Fibroblast of lung (primary cell): ENCODE results near the gene GUCY1A2.

Experiments
- CTCF ChIP-seq, 2 donors: IDR thresholded peaks in 1 of 2; conservative IDR thresholded peaks in 1 of 2; 1 replicate in 1 of 2; 2 replicates in 1 of 2; pipeline ENCODE4 v1.5.1; 2011 to 2012; ENCODE audit warnings: low read length in 2 of 2, control low read depth in 1 of 2, inconsistent platforms in 1 of 2, low read depth in 1 of 2, mild to moderate bottlenecking in 1 of 2
- EZH2 ChIP-seq: IDR thresholded peaks from 2 replicates; pipeline ENCODE4 v1.5.1; 2012; ENCODE audit warnings: low read length, control low read depth, mild to moderate bottlenecking; ENCODE audit errors: missing control alignments

- TF ChIP-seq CTCF (conservative IDR thresholded peaks at IDR 0.05 in 1 of 2, IDR thresholded peaks at IDR 0.05 in 1 of 2; ENCODE audit: low read depth in 1 of 2, low read length in 2 of 2): no peak
- no peak for TF ChIP-seq EZH2
Observed at GRCh38 chr11:106695506-106695905, 322.8 kb downstream of the GUCY1A2 start.
